Peyer's patch (tissue), 4 donors: ENCODE results near the gene LAYN.

ENCODE experiments used
- CTCF ChIP-seq, 6 experiments: fragments of 450-650 bp in 4 of 6; fragments of 200-600 bp in 2 of 6; sonication (generic) in 1 of 6; IDR thresholded peaks; one replicate each; pipeline ENCODE4 v1.5.1; 2017 to 2019; ENCODE audit warnings: antibody characterized with exemption in 6 of 6, mild to moderate bottlenecking in 3 of 6, moderate library complexity in 1 of 6
- POLR2A ChIP-seq, 2 donors: fragments of 450-650 bp; IDR thresholded peaks; one replicate each; pipeline ENCODE4 v1.5.1; 2017; ENCODE audit warnings: antibody characterized with exemption in 2 of 2, mild to moderate bottlenecking in 2 of 2, moderate library complexity in 2 of 2

- TF ChIP-seq CTCF (IDR thresholded peaks at IDR 0.05) = no peak
- TF ChIP-seq POLR2A (IDR thresholded peaks at IDR 0.05) = no peak
Observed at GRCh38 chr11:111573821-111574249, 33.3 kb downstream of the LAYN start.
